Mucosa of descending colon (tissue), 3 donors: Measurements from ENCODE around the gene SPATA2. TPM values are rescaled to one million over a fixed set of nuclear protein-coding genes. Genes with fewer than 3 reads are reported as not detected.

Experiments used
- ATAC-seq: fragments of 200-7000 bp; cut with Tn5 transposase; one replicate; pipeline ENCODE4 v1.9.1; 2020; ENCODE audit warnings: mild to moderate bottlenecking, moderate library complexity
- DNase-seq, 3 donors: peaks; one replicate each; pipeline ENCODE4 v3.0.0-alpha.2; 2020
- H3K36me3 ChIP-seq: fragments of 200-600 bp; one replicate; pipeline ENCODE4 v1.8.0; 2021; ENCODE audit warnings: low read depth, mild to moderate bottlenecking
- H3K4me1 ChIP-seq: fragments of 200-600 bp; one replicate; pipeline ENCODE4 v1.8.0; 2021; ENCODE audit warnings: low read depth, mild to moderate bottlenecking
- H3K4me3 ChIP-seq: fragments of 200-600 bp; one replicate; pipeline ENCODE4 v1.8.0; 2021; ENCODE audit warnings: mild to moderate bottlenecking
- H3K9me3 ChIP-seq: fragments of 200-600 bp; one replicate; pipeline ENCODE4 v1.8.0; 2021; ENCODE audit warnings: mild to moderate bottlenecking
- CTCF ChIP-seq: fragments of 200-600 bp; IDR thresholded peaks from one replicate; pipeline ENCODE4 v1.8.0; 2022; ENCODE audit warnings: antibody characterized with exemption, mild to moderate bottlenecking
- intact Hi-C, 2 donors: fragments of 100-400 bp; cut with DNase I in 1 of 2; cut with micrococcal nuclease in 1 of 2; formaldehyde crosslinking; loops; one replicate each; pipeline versions ENCODE4 v1.11.0 to v1.11.1; 2022; cut with DNase I, micrococcal nuclease
- total RNA-seq, 3 donors: library from RNA; stranded (reverse); fragmentation: NEBNext Ultra II Directional in 2 of 3; extraction: Animal tissue kit (Norgen Biotek cat#: 25700) in 2 of 3; gene quantifications; one replicate each; pipeline versions ENCODE4 v1.2.1 to v1.2.4, GENCODE V29; 2021 to 2023
- donor health status: DM: no; HTN: no; CAD: no; lungs with moderate emphysema.
- donor health status: DM: no; HTN: no; CAD: no.
- donor health status: DM: no; HTN: yes; CAD: no.

SPATA2 gene
- total RNA-seq, 3 donors from 2014 or later: 16.2 to 24.1 (median 20.2) TPM

DNA sequence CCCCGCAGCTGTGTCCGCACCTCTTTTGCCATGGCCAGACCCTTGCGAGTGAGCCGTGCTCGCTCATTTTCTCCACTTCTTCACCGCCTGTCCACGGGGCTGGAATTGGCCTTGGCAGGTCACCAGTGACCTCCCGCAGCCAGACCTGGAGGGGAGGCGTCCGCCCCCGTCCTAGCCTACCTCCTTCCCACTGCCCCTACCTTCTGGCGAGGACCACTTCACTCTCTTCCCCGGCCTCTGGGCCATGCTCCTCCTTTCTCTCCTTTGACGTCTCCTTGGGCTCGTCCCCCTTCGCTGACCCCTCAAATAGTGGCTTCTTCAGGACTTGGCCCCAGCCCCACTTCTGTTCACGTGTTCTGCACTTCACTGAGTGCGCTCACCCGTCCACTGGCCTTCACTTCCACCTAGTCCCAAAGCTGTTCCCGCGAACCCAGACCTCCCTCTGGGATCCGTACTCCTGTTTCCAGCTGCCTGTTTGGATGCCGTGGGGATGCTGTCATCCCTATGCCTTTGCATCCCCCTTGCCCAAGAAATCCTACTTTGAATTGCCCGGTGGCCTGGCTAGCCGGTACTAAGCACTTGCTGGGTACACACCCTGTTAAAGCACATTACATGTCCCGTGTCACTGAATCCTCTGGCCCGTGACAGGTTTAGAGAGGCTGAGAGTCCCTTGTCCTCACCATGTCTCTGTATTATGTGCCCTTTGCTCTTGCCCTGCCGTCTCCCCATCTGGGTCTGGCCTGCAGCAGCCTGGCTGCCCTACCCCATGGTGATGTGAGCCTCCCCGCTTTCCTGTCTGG lies 33.0 kb downstream of the SPATA2 start:
- H3K4me3 ChIP-seq: no peak overlapping the region
- H3K36me3 ChIP-seq: no peaks in the 10 kb centered on the region
- DNase-seq (no peak), ATAC-seq (no peak)
- H3K9me3 ChIP-seq: no peaks in the 10 kb centered on the region
- H3K4me1 ChIP-seq: no peaks in the 10 kb centered on the region
- intact Hi-C loops: no loop called here
- TF ChIP-seq CTCF: no peak

GRCh38 chr20:49880724-49881445 lies 34.4 kb downstream of the SPATA2 start:
- no peak for TF ChIP-seq CTCF
- no peaks in the 10 kb centered on the region for H3K36me3 ChIP-seq
- ATAC-seq (no peak), DNase-seq (no peak)
- H3K4me1 ChIP-seq: no peaks in the 10 kb centered on the region
- no peak overlapping the region for H3K4me3 ChIP-seq
- intact Hi-C loops: no loop called here
- H3K9me3 ChIP-seq: no peaks in the 10 kb centered on the region

DNA sequence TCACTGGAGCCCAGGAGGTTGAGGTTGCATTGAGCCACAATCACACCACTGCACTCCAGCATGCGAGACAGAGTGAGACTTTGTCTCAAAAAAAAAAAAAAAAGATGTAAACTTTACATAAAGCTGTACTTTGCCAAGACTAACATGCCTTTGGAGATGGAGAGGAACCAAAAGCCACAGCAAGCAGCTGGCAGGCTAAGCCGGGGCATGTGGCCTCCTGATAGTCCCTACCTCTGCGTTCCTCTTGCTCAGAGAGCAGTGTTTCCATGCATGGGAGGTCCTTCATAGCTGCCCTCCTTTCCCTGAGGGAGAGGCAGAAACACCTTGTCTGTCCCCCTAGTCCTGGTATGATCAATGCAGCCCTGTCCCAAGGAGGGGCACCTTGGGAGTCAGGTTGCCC lies 35.2 kb downstream of the SPATA2 start:
- Histone ChIP-seq H3K4me3 (no peak overlapping the region), H3K36me3 (no peaks in the 10 kb centered on the region), H3K9me3 (no peaks in the 10 kb centered on the region), H3K4me1 (no peaks in the 10 kb centered on the region)
- no peak for TF ChIP-seq CTCF
- intact Hi-C loops: no loop called here
- DNase-seq (no peak), ATAC-seq (no peak)

DNA sequence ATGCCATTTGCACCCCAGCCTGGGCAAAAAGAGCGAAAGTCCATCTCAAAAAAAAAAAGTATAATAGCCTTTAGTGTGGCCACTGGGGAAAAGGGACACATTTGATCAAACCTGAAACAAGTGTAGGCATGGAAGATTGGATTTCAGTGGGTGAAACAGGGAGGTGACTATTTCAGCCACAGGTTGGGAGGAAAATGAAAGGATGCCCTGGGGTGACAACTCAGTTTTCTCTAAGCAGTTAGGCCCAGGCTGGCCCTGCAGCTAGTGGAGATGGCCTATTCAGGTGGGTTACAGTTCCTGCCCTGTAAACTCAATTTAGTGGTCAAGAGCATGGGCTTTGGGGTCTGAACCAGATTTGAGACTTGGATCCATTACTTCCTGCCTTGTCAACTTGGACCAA lies 36.4 kb downstream of the SPATA2 start:
- TF ChIP-seq CTCF: no peak
- H3K4me1 ChIP-seq: no peaks in the 10 kb centered on the region
- DNase-seq (no peak), ATAC-seq (no peak)
- intact Hi-C loops: no loop called here
- H3K36me3 ChIP-seq: no peaks in the 10 kb centered on the region
- no peaks in the 10 kb centered on the region for H3K9me3 ChIP-seq
- no peak overlapping the region for H3K4me3 ChIP-seq

GRCh38 chr20:49877386-49877921 lies 37.9 kb downstream of the SPATA2 start:
- no peak for ATAC-seq
- DNase-seq: no peak
- Histone ChIP-seq H3K4me1 (no peaks in the 10 kb centered on the region), H3K4me3 (no peak overlapping the region), H3K9me3 (no peaks in the 10 kb centered on the region), H3K36me3 (no peaks in the 10 kb centered on the region)
- intact Hi-C loops: no loop called here
- TF ChIP-seq CTCF: no peak
